ENCODE results near the gene ARHGAP22.

GRCh38 chr10:48411510-48411909 is 193.4 kb downstream of the ARHGAP22 start:
- no peak for TF ChIP-seq CTCF (IDR thresholded peaks at IDR 0.05)
- no peak for TF ChIP-seq POLR2A (IDR thresholded peaks at IDR 0.05)

Measured in heart left ventricle (tissue), 13 donors.